AG09319 (cell line): ENCODE data around the gene TGIF2.

Source experiments
- DNase-seq: peaks from one replicate; pipeline ENCODE4 v3.0.0-alpha.2; 2010; ENCODE audit warnings: low read depth; ENCODE audit errors: extremely low read depth
- TF ChIP-seq, protein P1 (sequence below): IDR thresholded peaks from 2 replicates; pipeline ENCODE4 v1.5.1; 2011; ENCODE audit warnings: low read depth, mild to moderate bottlenecking, inconsistent platforms, low read length, moderate library complexity

Gene TGIF2

DNA sequence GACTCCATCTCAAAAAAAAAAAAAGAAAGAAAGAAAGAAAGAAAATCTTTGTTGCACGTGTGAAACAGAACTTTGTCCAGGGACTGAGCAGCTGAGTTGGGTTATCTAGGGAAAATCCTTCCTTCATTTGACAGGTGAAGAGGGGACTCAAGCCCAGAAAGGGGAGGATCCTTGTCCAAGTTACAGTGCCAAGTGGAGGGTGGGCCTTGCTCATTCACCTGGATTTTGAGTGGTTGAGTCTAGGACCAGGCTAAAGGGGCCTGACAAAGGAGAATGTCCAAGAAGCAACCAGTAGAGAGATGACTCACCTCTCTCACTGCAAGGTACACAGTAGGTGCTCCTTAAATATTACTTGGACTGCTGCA lies 2.7 kb downstream of the TGIF2 start:
- TF ChIP-seq, protein P1, sequence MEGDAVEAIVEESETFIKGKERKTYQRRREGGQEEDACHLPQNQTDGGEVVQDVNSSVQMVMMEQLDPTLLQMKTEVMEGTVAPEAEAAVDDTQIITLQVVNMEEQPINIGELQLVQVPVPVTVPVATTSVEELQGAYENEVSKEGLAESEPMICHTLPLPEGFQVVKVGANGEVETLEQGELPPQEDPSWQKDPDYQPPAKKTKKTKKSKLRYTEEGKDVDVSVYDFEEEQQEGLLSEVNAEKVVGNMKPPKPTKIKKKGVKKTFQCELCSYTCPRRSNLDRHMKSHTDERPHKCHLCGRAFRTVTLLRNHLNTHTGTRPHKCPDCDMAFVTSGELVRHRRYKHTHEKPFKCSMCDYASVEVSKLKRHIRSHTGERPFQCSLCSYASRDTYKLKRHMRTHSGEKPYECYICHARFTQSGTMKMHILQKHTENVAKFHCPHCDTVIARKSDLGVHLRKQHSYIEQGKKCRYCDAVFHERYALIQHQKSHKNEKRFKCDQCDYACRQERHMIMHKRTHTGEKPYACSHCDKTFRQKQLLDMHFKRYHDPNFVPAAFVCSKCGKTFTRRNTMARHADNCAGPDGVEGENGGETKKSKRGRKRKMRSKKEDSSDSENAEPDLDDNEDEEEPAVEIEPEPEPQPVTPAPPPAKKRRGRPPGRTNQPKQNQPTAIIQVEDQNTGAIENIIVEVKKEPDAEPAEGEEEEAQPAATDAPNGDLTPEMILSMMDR, result no peak
- no peak for DNase-seq

DNA sequence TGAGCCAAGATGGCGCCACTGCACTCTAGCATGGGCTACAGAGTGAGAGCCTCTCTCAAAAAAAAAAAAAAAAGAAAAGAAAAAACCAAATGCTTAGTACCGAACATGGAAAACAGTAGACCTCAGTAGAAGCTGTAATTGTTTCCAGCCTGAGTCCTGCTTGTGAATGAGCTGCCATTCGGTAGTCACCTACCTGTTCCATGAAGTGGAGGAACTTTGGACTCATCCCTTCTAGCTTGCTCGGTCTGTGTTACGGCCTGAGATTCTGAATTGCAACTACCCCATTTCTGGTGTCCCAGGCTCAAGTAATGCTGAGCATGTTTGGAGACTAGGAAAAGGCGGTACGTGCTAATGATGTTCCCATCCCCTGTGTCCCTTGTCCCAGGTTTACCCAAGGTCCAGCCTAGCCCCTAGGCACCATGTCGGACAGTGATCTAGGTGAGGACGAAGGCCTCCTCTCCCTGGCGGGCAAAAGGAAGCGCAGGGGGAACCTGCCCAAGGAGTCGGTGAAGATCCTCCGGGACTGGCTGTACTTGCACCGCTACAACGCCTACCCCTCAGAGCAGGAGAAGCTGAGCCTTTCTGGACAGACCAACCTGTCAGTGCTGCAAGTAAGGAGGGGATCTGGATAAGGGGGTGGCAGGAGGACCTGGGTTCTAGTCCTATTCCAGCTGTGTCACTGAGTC lies 5.1 kb downstream of the TGIF2 start:
- TF ChIP-seq, protein P1, result no peak
- no peak for DNase-seq

DNA sequence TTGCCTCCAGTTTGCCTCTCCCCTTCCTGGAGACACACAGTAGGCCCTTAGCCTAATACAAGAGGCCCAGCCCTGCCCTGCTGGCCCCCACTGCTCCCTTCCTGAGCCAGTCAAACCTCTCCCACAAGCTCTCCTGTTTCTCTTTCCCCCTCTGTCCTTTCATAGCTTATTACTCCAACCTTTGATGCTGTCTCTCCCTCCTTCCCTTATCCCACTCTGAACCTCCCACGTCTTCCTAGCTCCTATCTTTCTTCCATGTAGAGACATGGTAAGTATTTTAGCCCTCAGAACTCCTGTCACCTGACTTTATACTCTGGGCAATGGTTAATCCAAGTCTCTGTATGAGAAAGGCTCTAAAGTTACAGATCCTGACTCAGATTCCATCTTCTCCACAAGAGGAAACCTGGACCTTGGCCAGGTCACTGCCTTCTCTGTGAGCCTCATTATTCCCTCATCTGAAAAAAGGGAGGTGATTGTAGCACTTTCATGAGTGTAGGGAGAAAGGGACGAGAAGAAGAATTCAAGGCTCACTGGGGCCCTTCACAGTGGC lies 6.7 kb downstream of the TGIF2 start:
- DNase-seq, result no peak
- TF ChIP-seq, protein P1, result no peak

DNA sequence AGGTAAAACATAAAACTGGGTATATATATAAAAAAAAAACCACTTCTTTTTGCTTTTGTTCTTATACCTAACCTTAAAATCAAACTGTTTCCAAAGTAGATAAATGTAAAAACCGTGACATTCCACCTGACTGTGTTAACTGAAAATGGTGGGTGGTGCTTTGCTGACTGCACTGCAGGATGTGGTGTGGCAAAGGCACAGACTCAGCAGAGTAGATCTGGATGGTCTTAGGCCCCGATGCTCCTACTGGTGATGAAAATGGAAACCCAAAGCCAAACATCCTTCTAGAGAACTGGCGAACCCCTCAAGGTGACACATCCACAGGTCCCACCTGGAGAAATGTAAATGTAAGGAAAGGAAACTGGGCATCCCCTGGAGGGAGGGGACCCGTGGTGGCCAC lies 8.9 kb downstream of the TGIF2 start:
- TF ChIP-seq, protein P1, result no peak
- DNase-seq, result no peak

DNA sequence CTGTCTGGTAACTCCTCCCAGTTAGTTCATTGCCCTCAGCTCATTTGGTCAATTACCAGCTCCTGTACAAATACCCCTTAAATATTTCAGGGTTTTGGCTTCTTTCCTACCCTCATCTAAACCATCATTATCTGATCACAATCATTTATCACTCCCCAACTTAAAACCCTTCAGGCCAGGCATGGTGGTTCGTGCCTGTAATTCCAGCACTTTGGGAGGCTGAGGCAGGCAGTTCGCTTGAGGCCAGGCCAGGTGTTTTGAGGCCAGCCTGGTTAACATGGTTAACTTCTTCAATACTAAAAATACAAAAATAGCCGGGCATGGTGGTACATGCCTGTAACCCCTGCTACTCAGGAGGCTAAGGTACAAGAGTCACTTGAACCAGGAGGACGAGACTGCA lies 9.4 kb downstream of the TGIF2 start:
- DNase-seq, result no peak

DNA sequence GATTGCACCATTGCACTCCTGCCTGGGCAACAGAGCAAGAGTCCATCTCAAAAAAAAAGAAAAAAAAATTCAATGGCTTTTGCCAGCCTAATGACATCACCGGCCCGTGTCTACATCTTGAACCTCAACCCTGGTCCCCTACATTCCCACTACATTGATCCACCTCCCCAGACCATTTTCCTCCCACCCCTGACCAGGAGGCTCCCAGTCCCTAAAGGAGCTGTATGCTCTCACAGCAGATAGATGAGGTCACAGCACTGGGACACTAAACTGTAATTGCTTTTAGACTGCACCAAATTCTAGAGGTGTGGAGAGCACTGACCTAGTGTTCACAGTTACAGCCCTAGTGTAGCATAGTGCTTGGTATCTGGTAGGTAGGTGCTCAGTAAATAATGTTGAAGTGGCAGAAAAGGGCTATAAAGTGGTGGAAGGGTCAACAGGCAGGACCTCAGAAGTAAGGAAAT lies 10.7 kb downstream of the TGIF2 start:
- no peak for DNase-seq
- TF ChIP-seq, protein P1, result no peak

More for the DNA sequence above, 9.4 kb downstream of the TGIF2 start:
- TF ChIP-seq, protein P1, result no peak

DNA sequence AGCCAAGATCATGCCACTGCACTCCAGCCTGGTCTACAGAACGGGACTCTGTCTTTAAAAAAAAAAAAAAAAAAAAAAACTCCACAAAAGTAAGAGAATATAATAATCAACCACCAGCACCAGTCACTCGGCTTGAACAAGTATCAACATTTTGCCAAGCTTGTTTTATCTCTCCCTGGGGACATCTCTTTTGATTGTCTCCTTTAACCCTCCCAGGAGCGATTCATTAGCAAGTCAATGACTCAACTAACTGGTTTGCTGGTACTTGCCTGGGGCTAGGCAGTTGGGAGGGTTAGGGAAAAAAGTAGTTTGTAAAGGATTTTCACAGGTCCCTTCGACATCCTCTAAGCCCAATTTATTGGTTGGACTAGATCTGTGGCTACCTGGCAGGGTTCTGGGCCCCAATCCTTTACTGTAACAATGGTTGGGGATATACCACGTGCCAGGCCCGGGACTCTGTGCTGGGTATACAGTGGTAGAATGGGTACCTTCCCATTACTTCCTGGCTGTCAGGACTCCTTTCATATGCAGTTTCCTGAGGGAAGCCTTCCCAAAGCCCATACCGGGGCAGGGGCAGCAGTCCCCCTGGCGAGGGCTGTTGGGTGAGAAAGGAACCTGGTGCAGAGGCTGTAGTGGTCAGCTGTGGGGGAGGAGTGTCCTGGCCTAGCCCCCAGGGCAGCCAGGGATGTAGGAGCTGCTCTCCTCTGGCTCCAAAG lies 12.2 kb downstream of the TGIF2 start:
- TF ChIP-seq, protein P1, result no peak
- DNase-seq, result no peak
